ENCODE measurements around the gene ARHGAP1.
A peak's percentile ranks its signal among the peaks of the same experiment; 100 is the strongest.
"Not testable (repeated sequence)": the region's sequence is repeated elsewhere in the genome, so short reads cannot be mapped to it uniquely, and the experiment has no call there.

The ARHGAP1 gene

GRCh38 chr11:46673713-46674462 is 26.5 kb downstream of the ARHGAP1 start:
- no peak for DNase-seq (ENCODE audit: low read depth)

DNA sequence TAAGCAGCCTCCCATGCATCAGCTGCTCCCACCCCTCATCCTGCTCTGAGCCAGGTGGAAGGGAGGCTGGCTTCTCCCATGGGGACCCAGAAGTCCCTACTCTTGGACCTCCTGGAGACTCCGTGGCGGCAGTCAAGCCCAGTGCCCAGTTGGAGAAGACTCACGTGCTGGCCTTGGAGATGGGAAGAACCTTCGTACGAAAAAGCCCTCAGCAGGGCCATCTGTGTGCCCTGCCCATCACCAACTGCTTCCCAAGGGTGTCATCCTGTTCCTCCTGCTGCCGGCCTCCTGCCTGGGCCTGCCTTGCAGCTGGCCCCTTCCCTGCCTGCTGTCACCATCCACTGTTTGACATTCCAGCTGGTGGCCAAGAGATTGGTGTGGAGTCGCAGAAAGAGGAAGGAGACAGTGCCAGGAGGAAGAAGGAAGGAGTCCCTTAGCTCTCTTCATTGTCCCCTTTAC is 28.0 kb downstream of the ARHGAP1 start:
- no peak for DNase-seq (ENCODE audit: low read depth)

DNA sequence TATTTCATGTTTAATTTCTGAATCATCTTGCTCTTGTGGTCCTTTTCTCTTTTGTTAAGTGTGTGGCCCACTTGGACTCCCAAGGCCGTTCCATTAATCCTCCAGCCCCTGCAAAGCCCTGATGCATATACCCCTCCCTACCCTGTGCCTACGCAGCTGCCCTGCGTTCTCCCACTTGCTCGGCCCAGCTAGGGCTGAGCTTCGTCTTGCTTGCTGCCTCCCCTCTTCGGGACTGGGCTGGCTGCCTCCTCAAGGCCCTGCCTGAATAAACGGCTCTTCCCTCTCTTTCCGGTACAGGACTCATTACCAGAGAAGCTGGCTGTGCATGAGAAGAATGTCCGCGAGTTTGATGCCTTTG is 28.5 kb downstream of the ARHGAP1 start:
- no peak for DNase-seq (ENCODE audit: low read depth)

DNA sequence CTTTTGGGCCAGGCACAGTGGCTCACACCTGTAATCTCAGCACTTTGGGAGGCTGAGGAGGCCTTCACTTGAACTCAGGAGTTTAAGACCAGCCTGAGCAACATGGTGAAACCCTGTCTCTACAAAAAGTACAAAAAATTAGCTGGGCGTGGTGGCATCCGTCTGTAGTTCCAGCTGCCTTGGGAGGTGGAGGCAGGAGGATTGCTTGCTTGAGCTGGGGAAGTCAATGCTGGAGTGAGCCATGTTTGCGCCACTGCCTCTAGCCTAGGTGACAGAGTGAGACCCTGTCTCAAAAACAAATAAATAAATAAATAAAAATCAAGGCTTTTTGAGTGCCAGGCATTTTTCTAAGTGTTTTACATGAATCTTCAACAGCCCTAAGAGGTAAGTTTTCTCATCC is 29.9 kb downstream of the ARHGAP1 start:
- DNase-seq (ENCODE audit: low read depth) = not testable (repeated sequence)

DNA sequence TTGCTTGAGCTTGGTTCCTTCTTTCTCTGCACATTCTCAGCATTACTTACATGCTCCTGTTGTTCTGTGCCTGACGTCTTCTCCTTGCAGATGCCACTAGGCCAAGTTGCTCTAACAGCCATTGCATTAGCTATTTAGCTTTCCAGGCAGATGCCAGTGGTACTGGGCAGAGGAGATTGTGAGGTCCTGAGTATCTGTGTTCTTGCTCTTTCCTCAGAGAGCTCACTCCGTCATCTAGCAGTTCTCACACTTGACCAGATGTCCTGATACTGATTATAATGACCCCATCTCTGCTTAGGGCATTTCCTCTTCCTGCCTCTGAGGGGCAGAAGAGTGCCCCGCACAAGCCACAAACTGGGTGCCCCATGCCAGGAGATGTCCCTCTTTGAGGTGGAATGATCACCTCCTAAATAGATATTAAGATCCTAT is 30.7 kb downstream of the ARHGAP1 start:
- no peak for DNase-seq (ENCODE audit: low read depth)

DNA sequence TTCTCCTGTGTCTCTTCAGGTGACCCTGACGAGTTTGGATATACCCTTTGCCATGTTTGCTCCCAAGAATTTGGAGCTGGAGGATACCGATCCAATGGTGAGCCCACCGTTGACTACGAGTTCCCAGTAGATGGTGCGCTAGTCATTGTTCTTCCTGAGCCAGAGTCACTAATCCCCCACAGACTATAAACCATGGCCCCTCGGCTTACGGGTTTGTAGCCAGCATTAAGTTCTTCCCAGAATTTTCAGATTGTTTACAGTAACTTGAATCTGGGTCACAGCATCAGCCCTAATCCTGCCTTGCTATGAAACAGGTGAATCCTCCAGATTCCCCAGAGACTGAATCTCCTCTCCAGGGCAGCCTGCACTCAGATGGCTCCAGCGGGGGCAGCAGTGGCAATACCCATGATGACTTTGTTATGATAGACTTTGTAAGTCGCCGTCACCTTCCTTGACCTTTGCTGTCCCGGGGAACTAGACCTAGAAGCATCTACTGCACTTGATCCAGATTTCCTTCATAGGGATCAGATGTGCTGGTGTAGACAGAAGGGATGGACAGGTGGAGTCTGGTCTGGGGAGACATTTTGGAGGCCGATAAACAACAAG is 31.8 kb downstream of the ARHGAP1 start:
- no peak for DNase-seq (ENCODE audit: low read depth)

- no peak for DNase-seq (ENCODE audit: low read depth)
Measured at GRCh38 chr11:46667043-46667481, 33.4 kb downstream of the ARHGAP1 start.

- no peak for DNase-seq (ENCODE audit: low read depth)
Measured at GRCh38 chr11:46666516-46666915, 33.9 kb downstream of the ARHGAP1 start.

- DNase-seq (ENCODE audit: low read depth) = no peak
Measured at GRCh38 chr11:46665356-46665755, 35.1 kb downstream of the ARHGAP1 start.

- no peak for DNase-seq (ENCODE audit: low read depth)
Measured at GRCh38 chr11:46664612-46665011, 35.8 kb downstream of the ARHGAP1 start.

DNA sequence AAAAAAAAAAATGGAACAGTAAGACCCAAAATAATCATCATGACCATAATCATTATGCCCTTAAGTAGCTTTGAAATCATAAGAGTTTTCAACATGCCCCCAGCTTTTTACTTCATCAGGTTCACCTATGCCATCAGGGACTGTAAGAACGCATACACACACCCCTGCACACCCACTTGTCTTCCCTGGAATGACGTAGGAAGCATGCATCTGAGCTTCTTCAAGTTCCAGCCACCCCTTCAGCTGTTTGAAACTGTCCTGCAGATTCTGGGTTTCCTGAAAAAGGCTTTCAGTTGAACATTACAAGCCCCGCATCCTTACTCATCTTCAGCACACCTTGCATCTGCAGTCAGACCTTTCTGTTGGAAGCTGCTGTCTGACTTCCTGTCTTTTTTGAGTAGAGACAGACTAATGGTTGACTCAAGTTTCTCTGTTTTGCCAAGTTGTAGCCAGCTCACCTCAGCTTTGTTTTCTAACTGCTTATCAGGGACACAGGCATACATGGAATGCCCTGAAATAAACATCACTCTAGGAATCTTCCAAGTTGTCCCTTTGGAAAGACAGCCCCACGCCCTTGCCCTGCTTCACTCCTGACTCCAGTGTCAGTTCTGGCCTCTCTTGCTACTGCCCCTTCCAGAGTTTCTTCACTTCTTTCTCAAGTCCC is 37.0 kb downstream of the ARHGAP1 start:
- DNase-seq (ENCODE audit: low read depth) = no peak

- DNase-seq (ENCODE audit: low read depth) = no peak
Measured at GRCh38 chr11:46662366-46662765, 38.1 kb downstream of the ARHGAP1 start.

DNA sequence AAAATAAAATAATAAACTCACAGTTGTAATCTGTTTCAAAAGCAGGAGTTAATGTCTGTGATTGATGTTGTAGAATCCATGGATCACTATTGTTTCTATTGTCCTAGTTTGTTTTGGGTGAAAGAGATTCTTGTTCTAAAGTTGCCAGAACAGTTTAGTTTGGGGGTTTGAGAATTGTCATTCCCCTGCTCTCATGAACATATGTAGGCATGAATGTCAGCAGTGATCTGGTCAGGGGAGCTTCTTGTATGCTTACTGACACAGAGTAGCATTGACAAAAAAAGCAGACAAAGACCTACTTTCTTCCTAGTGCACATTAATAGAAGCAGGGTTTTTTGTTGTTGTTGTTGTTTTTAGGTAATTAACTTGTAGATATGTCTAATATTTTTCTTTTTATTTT is 38.6 kb downstream of the ARHGAP1 start:
- no peak for DNase-seq (ENCODE audit: low read depth)

DNA sequence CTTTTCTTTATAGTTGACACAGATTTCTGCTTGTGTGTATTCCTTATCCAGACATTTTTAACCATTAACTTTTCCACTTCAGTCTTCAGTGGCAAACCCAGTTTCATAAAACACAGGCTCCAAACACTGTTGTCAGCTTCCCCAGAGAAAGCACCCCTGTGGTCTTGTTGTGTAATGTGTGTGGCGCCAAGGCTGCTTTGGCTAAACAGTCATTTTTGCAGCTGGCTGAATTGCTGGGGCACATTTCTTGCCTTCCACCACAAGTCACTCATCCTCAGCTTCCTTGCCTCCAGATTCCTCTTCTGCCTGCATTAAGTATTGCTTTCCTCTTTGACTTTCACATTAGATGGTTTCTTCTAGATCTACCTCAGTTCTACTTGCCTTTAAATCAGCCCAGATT is 40.5 kb downstream of the ARHGAP1 start:
- peak; percentile 21 for DNase-seq (ENCODE audit: low read depth)

- DNase-seq (ENCODE audit: low read depth) = peak; percentile 62
Measured at GRCh38 chr11:46658259-46658658, 42.2 kb downstream of the ARHGAP1 start.

DNA sequence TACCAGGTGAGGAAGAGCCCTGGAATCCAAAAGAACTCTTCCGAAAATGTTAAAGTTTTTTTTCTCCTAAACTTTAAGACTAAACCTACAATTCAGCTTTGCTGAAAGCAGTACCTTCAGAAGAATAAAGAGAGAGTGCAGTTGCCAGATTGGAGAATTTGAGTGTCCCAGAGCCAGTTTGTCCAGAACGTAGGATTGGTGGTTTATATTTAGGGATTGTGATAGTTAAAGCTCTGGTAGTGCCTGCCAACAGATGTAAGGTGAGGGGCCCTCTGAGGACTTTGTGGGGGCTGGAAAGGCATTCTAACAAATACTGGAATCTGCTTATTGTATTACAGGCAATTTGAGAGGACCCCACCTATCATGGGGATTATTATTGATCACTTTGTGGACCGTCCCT is 43.2 kb downstream of the ARHGAP1 start:
- DNase-seq (ENCODE audit: low read depth) = no peak

- no peak for DNase-seq (ENCODE audit: low read depth)
Measured at GRCh38 chr11:46655631-46656030, 44.8 kb downstream of the ARHGAP1 start.

- peak; percentile 96 for DNase-seq (ENCODE audit: low read depth)
Measured at GRCh38 chr11:46649180-46649738, 51.2 kb downstream of the ARHGAP1 start.

- no peak for DNase-seq (ENCODE audit: low read depth)
Measured at GRCh38 chr11:46643986-46644385, 56.4 kb downstream of the ARHGAP1 start.

DNA sequence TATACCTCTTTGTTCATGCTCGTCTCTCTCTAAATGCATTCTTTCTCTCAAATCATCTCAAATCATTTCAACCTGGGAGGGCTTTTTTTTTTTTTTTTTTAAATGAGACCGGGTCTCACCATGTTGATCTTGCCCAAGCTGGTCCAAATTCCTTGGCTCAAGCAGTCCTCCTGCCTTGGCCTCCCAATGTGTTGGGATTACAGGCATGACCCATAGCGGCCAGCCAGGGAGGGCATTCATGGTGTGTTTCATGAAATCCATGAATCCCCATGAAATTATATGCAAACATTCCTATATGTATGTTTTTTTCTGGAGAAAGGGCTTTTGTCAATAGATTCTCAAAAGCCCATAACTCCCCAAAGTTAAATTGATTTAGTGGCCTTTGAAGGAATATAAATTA is 56.9 kb downstream of the ARHGAP1 start:
- no peak for DNase-seq (ENCODE audit: low read depth)

- no peak for DNase-seq (ENCODE audit: low read depth)
Measured at GRCh38 chr11:46642627-46643335, 57.6 kb downstream of the ARHGAP1 start.

DNA sequence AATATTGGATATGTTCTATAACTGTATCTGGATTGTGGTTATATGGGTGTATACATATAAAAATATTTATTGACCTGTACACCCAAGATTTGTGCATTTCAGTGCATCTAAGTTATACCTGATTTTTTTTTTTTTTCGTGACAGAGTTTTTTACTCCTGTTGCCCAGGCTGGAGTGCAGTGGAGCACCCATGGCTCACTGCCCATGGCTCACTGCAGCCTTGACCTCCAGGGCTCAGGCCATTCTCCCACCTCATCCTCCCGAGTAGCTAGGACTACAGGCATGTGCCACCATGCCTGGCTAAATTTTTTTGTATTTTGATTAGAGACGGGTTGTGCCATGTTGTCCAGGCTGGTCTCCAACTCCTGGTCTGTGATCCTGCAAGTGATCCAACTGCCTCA is 58.8 kb downstream of the ARHGAP1 start:
- DNase-seq (ENCODE audit: low read depth) = no peak
